OCI-M2 (cell line): ENCODE data around the gene MOCS1.
"Not testable (repeated sequence)": the region's sequence is repeated elsewhere in the genome, so short reads cannot be mapped to it uniquely, and the experiment has no call there.

Source experiments
- DNase-seq: peaks from one replicate; lab custom pipeline; 2025; ENCODE audit not compliant: unreplicated experiment; lab: John Stamatoyannopoulos, UW

MOCS1 gene

DNA sequence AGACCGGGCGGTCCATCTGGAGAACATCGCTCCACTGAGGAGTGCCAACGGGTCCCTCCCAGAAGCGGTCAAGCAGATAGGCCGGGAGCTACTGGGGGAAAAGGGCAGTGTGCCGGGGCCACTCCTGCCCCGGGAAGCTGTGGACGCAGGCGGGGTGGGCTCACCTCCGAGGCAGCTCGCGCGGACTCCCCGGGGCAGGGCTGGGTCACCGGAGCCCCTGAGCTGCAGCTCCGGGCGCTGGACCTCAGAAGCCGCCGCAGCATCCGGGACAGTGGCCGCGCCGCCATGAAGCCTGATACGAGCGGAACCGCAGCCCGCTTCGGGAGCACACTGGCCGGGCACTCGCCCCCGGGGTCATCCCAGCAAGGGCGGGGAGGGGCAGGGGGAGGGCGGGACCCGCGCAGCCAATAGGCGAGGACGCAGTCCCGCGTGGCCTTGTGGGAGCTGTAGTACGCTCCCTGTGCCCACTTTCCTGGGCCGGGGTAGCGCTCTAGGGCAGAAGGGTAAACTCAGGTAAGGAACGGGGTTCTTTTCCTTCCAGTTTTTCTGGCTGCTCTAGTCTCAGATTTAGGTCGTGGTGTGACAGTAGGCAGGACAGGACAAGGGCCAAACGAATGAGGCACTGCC, at the start of gene MOCS1:
Gene MOCS1 (minus strand): TSS at position 332 of the 627 bp plus-strand sequence. CDS start 45 bp downstream, at position 287.
- peak; percentile 13 for DNase-seq

GRCh38 chr6:39984051-39984450, 49.8 kb upstream of the MOCS1 start:
- DNase-seq: no peak

DNA sequence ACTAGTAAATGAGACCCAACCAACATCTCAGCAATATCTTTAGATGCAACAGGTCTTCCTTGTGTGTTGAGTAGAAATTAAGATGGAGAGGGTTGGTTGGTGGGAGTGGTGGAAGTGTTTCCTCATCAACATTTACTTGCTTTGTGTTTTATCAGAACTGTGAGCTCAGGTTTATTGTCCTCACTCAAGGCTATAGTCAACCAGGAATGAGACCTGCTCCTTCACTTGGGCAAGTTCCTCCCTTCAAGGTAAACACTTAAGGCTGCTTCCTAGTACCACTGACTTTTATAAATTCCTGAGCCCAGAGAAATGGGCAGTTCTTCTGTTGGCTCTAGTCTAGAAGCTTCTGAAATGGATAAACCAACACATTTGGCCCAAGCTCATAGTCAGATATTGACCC, 48.9 kb upstream of the MOCS1 start:
- DNase-seq: no peak

DNA sequence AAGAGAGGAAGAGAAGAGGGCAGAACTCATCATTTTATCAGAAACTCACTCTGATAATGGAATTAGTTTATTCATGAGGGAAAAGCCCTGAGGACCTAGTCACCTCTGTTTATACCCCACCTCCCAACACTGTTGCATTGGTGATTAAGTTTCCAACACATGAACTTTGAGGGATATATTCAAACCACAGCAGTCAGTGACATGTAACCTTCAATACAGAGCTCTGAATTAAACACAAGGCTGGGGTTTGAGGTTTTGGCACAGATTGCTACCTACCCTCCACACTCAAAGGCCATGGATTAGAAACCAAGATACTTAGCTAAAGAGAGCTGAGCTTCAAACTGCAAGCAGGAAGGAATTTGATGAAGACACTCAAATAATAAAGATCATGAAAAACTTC, 48.5 kb upstream of the MOCS1 start:
- DNase-seq: no peak

- no peak for DNase-seq
These were observed 46.7 kb upstream of the MOCS1 start for GRCh38 chr6:39980839-39981580.

- no peak for DNase-seq
These were observed 45.4 kb upstream of the MOCS1 start for GRCh38 chr6:39979461-39980328.

DNA sequence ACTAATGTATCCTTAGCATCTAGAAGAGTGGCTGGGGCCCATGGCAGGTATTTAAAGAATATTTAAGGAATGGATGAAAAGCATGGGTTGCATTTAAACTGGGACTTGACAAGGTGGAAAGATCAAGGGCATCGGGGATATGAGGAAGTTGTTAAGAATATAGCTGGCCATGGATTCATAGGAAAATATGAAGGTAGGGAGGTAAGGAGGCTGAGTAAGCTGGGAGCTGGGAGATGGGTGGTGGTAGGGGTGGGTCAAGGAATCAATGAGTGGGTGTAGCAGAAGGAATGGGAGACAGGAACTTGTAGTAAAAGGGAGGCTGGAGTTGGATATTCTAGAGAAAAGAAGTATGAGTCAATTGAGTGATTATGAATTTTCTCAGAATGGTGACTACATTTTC, 44.0 kb upstream of the MOCS1 start:
- DNase-seq: no peak

DNA sequence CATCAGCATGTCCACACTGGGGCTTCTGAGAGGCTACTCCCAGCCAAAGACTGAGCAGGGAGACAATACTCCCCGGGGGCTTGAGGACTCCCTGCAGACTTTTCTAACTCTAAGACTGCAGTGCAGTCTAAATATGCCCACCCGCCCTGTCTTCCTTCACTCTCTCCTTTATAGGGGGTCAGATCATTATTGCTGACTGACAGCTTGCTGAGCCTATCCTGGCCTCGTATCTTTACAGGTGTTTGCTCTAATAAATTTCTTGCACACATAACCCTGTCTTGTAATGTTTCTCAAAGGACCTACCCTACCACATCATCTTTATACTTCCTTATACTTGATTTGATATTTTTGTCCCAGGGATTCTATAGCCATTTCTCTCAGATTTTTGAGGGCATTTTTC, 39.4 kb upstream of the MOCS1 start:
- DNase-seq: no peak

GRCh38 chr6:39972717-39973116, 38.5 kb upstream of the MOCS1 start:
- DNase-seq: not testable (repeated sequence)

GRCh38 chr6:39971131-39971530, 36.9 kb upstream of the MOCS1 start:
- DNase-seq: not testable (repeated sequence)

DNA sequence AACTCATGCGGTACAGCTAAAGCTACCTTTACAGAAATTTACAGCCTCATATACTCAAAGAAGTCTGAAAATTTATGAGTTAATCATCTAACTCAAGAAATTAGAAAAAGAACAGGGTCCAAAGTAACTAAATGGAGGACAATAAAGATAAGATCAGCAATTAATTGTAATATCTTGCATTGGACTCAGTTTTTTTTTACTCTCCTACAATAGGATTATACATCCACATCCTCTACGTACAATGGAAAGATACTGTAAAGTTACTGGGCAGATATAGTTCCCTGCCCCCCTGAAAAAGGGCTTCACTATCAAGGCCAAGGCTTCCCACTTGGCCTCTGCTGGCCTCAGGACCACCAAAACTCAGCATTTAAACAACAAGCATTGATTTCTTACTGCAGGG, 31.5 kb upstream of the MOCS1 start:
- DNase-seq: no peak

DNA sequence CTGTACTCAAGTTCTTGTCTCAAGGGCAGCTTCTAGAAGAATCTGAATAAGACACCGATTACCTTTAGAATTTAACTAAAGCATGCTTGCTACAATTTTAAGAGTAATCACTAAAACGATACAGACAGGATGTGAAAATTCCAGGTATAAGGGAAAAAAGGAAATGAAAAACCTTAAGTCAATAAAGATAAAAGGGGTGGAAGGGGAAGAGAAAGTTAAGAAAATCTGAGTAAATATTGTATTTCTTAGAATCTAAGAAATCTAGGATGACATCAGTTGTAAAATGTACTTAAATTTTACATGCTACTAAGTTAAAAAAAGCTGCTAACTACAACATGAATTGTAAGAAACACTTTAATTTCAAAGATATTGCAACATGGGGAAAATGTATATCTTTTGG, 30.3 kb upstream of the MOCS1 start:
- DNase-seq: no peak

DNA sequence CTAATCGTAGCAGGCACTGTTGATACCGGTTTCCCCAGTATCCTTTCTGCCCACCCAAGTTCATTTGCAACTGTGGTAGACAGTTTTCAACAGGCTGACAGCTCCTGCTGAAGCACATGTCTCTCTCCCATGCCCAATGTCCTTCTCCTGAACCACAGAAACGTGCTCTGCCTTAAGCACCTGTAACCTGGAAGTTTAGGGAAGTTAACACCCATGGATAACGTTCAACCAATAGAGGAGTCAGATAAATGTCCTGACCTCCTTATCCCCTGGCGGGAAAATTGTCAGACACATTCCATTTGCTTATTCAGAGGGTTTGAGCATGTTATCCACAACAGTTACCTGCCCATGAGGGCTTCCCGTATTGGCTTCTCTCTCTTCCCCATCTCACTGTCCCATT, 29.8 kb upstream of the MOCS1 start:
- DNase-seq: no peak

- DNase-seq: no peak
These were observed 28.6 kb upstream of the MOCS1 start for GRCh38 chr6:39962831-39963230.

DNA sequence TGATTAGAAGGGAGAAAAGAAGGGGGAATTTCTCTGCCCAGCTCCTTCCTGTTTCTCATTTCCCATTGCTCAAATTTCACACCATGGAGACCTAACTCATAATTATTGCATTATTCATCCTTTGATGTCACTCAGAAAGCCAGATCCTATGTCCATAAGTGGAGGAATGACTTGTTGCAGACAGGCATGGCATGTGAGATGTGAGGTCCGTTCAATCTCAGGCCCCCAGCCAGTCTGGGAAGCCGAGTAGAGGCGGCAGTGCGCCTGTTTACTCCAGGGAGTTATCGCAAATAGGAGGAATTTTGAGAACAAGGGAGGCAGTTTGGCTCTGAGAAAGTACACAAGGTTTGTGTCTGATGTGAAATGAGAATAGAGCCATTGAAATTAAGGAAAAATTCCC, 26.9 kb upstream of the MOCS1 start:
- DNase-seq: no peak

GRCh38 chr6:39958947-39959346, 24.7 kb upstream of the MOCS1 start:
- DNase-seq: no peak

- no peak for DNase-seq
These were observed 22.7 kb upstream of the MOCS1 start for GRCh38 chr6:39956936-39957335.

DNA sequence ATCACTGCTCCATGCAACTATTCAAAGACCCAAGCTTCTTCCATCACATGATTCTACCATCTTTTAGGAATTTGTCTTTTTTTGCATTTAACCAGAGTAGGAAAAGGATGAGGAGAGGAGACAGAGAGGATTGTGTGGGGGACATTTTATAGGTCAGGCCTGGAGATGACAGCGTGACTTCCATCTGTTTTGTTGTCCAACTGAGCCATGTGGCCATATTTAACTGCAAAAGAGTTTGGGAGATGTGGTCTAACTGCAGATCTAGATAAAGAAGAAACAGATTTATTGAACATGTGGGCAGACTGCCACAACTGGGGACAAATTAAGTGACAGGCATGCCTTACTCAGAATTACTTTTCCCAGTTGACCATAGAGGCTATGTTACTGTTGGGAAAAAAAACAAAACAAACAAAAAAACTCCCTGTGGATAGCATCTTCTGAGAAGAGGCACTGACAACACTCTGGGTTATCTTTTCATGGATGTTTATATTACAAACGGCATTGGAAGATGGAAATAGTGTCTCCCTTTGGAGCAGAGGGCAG, 18.9 kb upstream of the MOCS1 start:
- no peak for DNase-seq

GRCh38 chr6:39952167-39952566, 17.9 kb upstream of the MOCS1 start:
- no peak for DNase-seq

DNA sequence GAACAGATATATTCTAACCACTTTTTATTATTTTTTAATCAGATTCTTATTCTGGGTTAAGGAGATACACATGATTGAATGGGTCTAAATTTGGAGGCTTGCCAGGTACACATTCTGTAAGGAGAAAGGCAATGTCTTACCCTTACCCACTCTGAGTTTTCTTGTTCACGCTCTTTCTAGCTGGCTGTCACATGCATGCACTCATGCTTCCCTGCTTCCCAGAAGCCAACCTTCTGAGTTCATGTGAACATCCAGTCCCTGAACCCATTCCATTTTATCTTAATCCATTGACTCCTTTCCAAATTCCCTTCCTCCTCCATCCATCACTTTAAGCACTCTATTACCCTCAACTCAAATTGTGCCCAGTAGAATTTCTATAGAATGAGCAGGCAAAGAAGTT, 17.5 kb upstream of the MOCS1 start:
- DNase-seq: no peak

DNA sequence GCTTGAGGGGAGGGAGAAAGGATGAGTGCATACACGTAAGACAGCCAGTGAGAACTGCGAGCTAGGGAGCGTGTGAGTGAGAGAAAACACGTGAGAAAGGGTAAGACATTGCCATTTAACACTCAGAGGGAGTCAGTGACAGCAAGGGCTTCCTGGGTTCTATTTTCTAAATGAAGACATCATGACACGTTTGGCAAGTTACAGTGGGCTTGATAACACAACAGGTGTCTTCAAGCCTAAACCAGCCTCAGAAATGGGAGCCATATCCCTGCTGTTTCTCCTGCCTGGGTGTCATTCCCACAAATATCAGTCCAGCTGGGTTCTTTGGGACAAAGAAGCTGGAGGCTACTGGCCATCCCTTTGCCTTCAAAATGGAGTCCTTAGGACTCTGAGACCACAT, 16.9 kb upstream of the MOCS1 start:
- DNase-seq: no peak
